Kidney (tissue), 22 donors: Measurements from ENCODE around the gene GATA1. TPM values are rescaled to one million over a fixed set of nuclear protein-coding genes. Genes with fewer than 3 reads are reported as not detected.

Source experiments
- DNase-seq, 5 donors: peaks; one replicate each; pipeline ENCODE4 v3.0.0-alpha.2; 2013 to 2020
- FAIRE-seq: peaks from 2 replicates; lab custom pipeline; 2012; peaks lifted over from hg19 to GRCh38; lab: Jason Lieb, UNC
- H3K27ac ChIP-seq, 2 donors: one replicate each; pipeline ENCODE4 v1.7.0; 2013; ENCODE audit warnings: low read depth in 2 of 2, low read length in 2 of 2, inconsistent platforms in 1 of 2
- H3K27me3 ChIP-seq: one replicate; pipeline ENCODE4 v1.7.1; 2013; ENCODE audit warnings: low read length, inconsistent platforms; ENCODE audit not compliant: control insufficient read depth, insufficient read depth
- H3K36me3 ChIP-seq, 3 donors: one replicate each; pipeline versions ENCODE4 v1.7.0 to v1.7.1; 2013; ENCODE audit warnings: low read length in 3 of 3, control low read depth in 1 of 3, inconsistent platforms in 1 of 3; ENCODE audit not compliant: insufficient read depth in 3 of 3, control insufficient read depth in 2 of 3
- H3K4me1 ChIP-seq, 3 donors: one replicate each; pipeline versions ENCODE4 v1.7.0 to v1.7.1; 2013; ENCODE audit warnings: low read length in 3 of 3, inconsistent platforms in 1 of 3, low read depth in 1 of 3; ENCODE audit not compliant: control insufficient read depth in 2 of 3, insufficient read depth in 2 of 3
- H3K4me3 ChIP-seq, 3 donors: one replicate each; pipeline versions ENCODE4 v1.7.0 to v1.8.1; 2013; ENCODE audit warnings: low read length in 3 of 3, control low read depth in 1 of 3, inconsistent platforms in 1 of 3
- H3K9ac ChIP-seq, 3 donors: one replicate each; pipeline versions ENCODE4 v1.7.0 to v1.7.1; 2013; ENCODE audit warnings: low read length in 3 of 3, control low read depth in 1 of 3, inconsistent platforms in 1 of 3
- H3K9me3 ChIP-seq, 3 donors: one replicate each; pipeline versions ENCODE4 v1.7.0 to v1.7.1; 2013; ENCODE audit warnings: low read length in 3 of 3, control low read depth in 1 of 3, inconsistent platforms in 1 of 3; ENCODE audit not compliant: control insufficient read depth in 2 of 3, insufficient read depth in 1 of 3
- intact Hi-C: fragments of 100-400 bp; cut with DNase I; formaldehyde crosslinking; loops from one replicate; pipeline ENCODE4 v1.11.1; 2022
- long read RNA-seq, 10 donors: library from polyadenylated mRNA in 1 of 10; unstranded in 1 of 10; transcript quantifications; one replicate each; pipeline ENCODE4 v2.0.0 and lab custom pipeline, GENCODE V29; 2021 to 2026
- polyA plus RNA-seq: library from polyadenylated mRNA; stranded (reverse); fragments of 350-450 nt; fragmentation: Illumina TruSeq; extraction: RNeasy Lipid Tissue Mini Kit (QIAGEN cat#74804); gene quantifications from one replicate; pipeline ENCODE4 v1.2.3, GENCODE V29; 2014; ENCODE audit warnings: low read depth, low replicate concordance; ENCODE audit not compliant: insufficient read depth
- total RNA-seq: library from RNA; stranded (reverse); fragmentation: NEBNext Ultra II Directional; extraction: Animal tissue kit (Norgen Biotek cat#: 25700); gene quantifications from one replicate; pipeline ENCODE4 v1.2.1, GENCODE V29; 2021
- TF ChIP-seq, protein P1 (sequence below): IDR thresholded peaks from 3 replicates; pipeline ENCODE4 v1.5.1; 2012; ENCODE audit warnings: mild to moderate bottlenecking, moderate library complexity, borderline replicate concordance; ENCODE audit not compliant: insufficient read depth; ENCODE audit errors: extremely low read depth
- donor health status: control.
- donor health status: control.
- donor health status: control.
- donor health status: control.
- donor health status: control.
- donor health status: DM: yes; HTN: yes; CAD: no.
- donor health status: Normal renal cell carcinoma (clear cell type).

Gene GATA1
- total RNA-seq = 0.60 TPM
- not detected for polyA plus RNA-seq
- long read RNA-seq, donor 1 = 0 reads
- long read RNA-seq, donor 2, partial matches to known transcripts = 0 of 1 reads
- long read RNA-seq, donor 2, other reads (novel, unspliced or antisense) = 0 of 1 reads
- long read RNA-seq, donor 3 = 0 reads
- long read RNA-seq, donor 4 = 0 reads
- long read RNA-seq, donor 5 = 0 reads
- long read RNA-seq, donor 6 = 0 reads
- long read RNA-seq, donor 7, partial matches to known transcripts = 0 of 1 reads
- long read RNA-seq, donor 7, other reads (novel, unspliced or antisense) = 1 of 1 reads
- long read RNA-seq, donor 8 = 0 reads
- long read RNA-seq, donor 9 = 0 reads
- long read RNA-seq, donor 10 = 0 reads

DNA sequence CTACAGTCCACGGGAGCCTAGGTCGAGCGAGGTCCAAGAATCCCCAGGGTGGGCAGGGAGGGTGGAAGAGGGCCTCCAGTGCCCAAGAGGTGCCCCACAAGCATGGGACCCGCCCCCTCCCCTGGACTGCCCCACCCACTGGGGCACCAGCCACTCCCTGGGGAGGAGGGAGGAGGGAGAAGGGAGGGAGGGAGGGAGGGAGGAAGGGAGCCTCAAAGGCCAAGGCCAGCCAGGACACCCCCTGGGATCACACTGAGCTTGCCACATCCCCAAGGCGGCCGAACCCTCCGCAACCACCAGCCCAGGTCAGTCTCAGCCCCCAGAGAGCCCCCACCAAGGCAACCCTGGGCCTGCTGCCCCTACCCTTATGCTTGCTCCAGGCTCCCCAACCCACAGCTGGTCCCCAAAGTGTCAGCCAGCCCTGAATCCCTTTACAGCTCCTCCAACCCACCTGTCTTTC is at the start of gene GATA1:
TSS of gene GATA1 (plus strand) at position 250 of the 460 bp plus-strand sequence. CDS start 4,520 bp downstream, outside the sequence.
- no peaks in the 10 kb centered on the region for H3K27me3 ChIP-seq
- TF ChIP-seq, protein P1, sequence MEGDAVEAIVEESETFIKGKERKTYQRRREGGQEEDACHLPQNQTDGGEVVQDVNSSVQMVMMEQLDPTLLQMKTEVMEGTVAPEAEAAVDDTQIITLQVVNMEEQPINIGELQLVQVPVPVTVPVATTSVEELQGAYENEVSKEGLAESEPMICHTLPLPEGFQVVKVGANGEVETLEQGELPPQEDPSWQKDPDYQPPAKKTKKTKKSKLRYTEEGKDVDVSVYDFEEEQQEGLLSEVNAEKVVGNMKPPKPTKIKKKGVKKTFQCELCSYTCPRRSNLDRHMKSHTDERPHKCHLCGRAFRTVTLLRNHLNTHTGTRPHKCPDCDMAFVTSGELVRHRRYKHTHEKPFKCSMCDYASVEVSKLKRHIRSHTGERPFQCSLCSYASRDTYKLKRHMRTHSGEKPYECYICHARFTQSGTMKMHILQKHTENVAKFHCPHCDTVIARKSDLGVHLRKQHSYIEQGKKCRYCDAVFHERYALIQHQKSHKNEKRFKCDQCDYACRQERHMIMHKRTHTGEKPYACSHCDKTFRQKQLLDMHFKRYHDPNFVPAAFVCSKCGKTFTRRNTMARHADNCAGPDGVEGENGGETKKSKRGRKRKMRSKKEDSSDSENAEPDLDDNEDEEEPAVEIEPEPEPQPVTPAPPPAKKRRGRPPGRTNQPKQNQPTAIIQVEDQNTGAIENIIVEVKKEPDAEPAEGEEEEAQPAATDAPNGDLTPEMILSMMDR = no peak
- DNase-seq = no peak

DNA sequence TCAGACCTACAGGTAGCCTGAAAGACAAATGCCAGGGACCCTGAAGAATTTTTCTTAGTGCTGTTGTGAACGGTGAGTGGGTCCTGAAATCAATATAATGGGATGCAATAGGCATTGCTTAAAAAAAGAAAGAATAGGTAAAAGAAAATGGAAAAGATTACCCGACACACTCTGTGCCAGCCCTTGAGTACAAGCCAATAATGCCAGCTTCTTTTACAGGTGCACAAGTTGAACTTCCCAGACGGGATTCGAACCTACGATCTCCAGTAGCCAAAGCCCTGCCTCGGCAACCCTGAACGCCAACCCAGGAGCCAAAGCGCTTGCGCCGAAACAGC is 49.5 kb upstream of the GATA1 start:
- H3K27ac ChIP-seq = no peak overlapping the region
- peak overlapping the region; percentile 63 to 85 (median 80) for H3K4me3 ChIP-seq
- peak overlapping the region in 1 of 3 donors; percentile 69 for H3K9ac ChIP-seq
- no peaks in the 10 kb centered on the region for H3K27me3 ChIP-seq
- FAIRE-seq (no peak), DNase-seq (no peak)
- TF ChIP-seq, protein P1 = no peak
- no peaks in the 10 kb centered on the region for H3K36me3 ChIP-seq
- no peaks in the 10 kb centered on the region for H3K4me1 ChIP-seq
- intact Hi-C loops = no loop called here
- no peaks in the 10 kb centered on the region for H3K9me3 ChIP-seq

More for the DNA sequence above, at the start of gene GATA1:
- H3K9ac ChIP-seq = no peak within 1 kb of the TSS
- no peaks in the 10 kb centered on the region for H3K36me3 ChIP-seq
- no peak for FAIRE-seq
- H3K4me3 ChIP-seq = no peak within 1 kb of the TSS
- no peaks in the 10 kb centered on the region for H3K9me3 ChIP-seq
- H3K4me1 ChIP-seq = no peaks in the 10 kb centered on the region
- intact Hi-C loops = no loop called here
- H3K27ac ChIP-seq = no peak within 1 kb of the TSS

GRCh38 chrX:48737213-48737938 is 49.0 kb upstream of the GATA1 start:
- peak; percentile 95 to 98 (median 96) for DNase-seq
- TF ChIP-seq, protein P1 = no peak
- intact Hi-C loops = no loop called here
- H3K4me1 ChIP-seq = no peaks in the 10 kb centered on the region
- FAIRE-seq = peak; percentile 85
- no peaks in the 10 kb centered on the region for H3K9me3 ChIP-seq
- H3K4me3 ChIP-seq = peak overlapping the region; percentile 78 to 85 (median 80)
- H3K27me3 ChIP-seq = no peaks in the 10 kb centered on the region
- no peaks in the 10 kb centered on the region for H3K36me3 ChIP-seq
- H3K9ac ChIP-seq = peak overlapping the region; percentile 66 to 85 (median 67)
- H3K27ac ChIP-seq = peak overlapping the region; percentile 83 to 88
